ENCODE results near the gene GSG1.

Gene GSG1

GRCh38 chr12:13079440-13079906 lies 24.0 kb downstream of the GSG1 start:
- TF ChIP-seq MAX (IDR thresholded peaks at IDR 0.05) (no peak), TAF1 (IDR thresholded peaks at IDR 0.05; ENCODE audit: low read depth) (no peak), TEAD4 (IDR thresholded peaks at IDR 0.05) (peak; percentile 83), RAD21 (IDR thresholded peaks at IDR 0.05; ENCODE audit: low read depth) (no peak), EGR1 (IDR thresholded peaks at IDR 0.05) (no peak), CREB1 (IDR thresholded peaks at IDR 0.05; ENCODE audit: low read depth) (no peak)

- TF ChIP-seq TAF1 (IDR thresholded peaks at IDR 0.05; ENCODE audit: low read depth): no peak
- no peak for TF ChIP-seq ZBTB7A (IDR thresholded peaks at IDR 0.05; ENCODE audit: low read depth)
- no peak for TF ChIP-seq EP300 (IDR thresholded peaks at IDR 0.05; ENCODE audit: borderline replicate concordance)
- no peak for TF ChIP-seq RAD21 (IDR thresholded peaks at IDR 0.05; ENCODE audit: low read depth)
- TF ChIP-seq USF1 (IDR thresholded peaks at IDR 0.05): no peak
Observed at GRCh38 chr12:13075786-13076570, 27.5 kb downstream of the GSG1 start.

GRCh38 chr12:13075118-13075480 lies 28.4 kb downstream of the GSG1 start:
- TF ChIP-seq MAX (IDR thresholded peaks at IDR 0.05): no peak
- TF ChIP-seq CREB1 (IDR thresholded peaks at IDR 0.05; ENCODE audit: low read depth): no peak
- no peak for TF ChIP-seq CEBPB (IDR thresholded peaks at IDR 0.05)
- no peak for TF ChIP-seq TEAD4 (IDR thresholded peaks at IDR 0.05)
- TF ChIP-seq RAD21 (IDR thresholded peaks at IDR 0.05; ENCODE audit: low read depth): no peak

- no peak for TF ChIP-seq EGR1 (IDR thresholded peaks at IDR 0.05)
- TF ChIP-seq CREB1 (IDR thresholded peaks at IDR 0.05; ENCODE audit: low read depth): no peak
- no peak for TF ChIP-seq YY1 (IDR thresholded peaks at IDR 0.05; ENCODE audit: low read depth)
- no peak for TF ChIP-seq RAD21 (IDR thresholded peaks at IDR 0.05; ENCODE audit: low read depth)
- no peak for TF ChIP-seq EP300 (IDR thresholded peaks at IDR 0.05; ENCODE audit: borderline replicate concordance)
- no peak for TF ChIP-seq MAX (IDR thresholded peaks at IDR 0.05)
- no peak for TF ChIP-seq TCF12 (IDR thresholded peaks at IDR 0.05; ENCODE audit: low read depth)
- no peak for TF ChIP-seq NFIC (IDR thresholded peaks at IDR 0.05)
- no peak for TF ChIP-seq TEAD4 (IDR thresholded peaks at IDR 0.05)
Observed at GRCh38 chr12:13074396-13075117, 28.9 kb downstream of the GSG1 start.

GRCh38 chr12:13073173-13073572 lies 30.3 kb downstream of the GSG1 start:
- TF ChIP-seq RAD21 (IDR thresholded peaks at IDR 0.05; ENCODE audit: low read depth) (no peak), FOXM1 (IDR thresholded peaks at IDR 0.05; ENCODE audit: borderline replicate concordance, low read depth) (no peak)

- TF ChIP-seq ZBTB7A (IDR thresholded peaks at IDR 0.05; ENCODE audit: low read depth) (no peak), FOXM1 (IDR thresholded peaks at IDR 0.05; ENCODE audit: borderline replicate concordance, low read depth) (no peak), YY1 (IDR thresholded peaks at IDR 0.05; ENCODE audit: low read depth) (no peak), RAD21 (IDR thresholded peaks at IDR 0.05; ENCODE audit: low read depth) (no peak), NFIC (IDR thresholded peaks at IDR 0.05) (no peak), CREB1 (IDR thresholded peaks at IDR 0.05; ENCODE audit: low read depth) (no peak), REST (IDR thresholded peaks at IDR 0.05; ENCODE audit: low read depth) (no peak), USF1 (IDR thresholded peaks at IDR 0.05) (no peak), EP300 (IDR thresholded peaks at IDR 0.05; ENCODE audit: borderline replicate concordance) (no peak), MAX (IDR thresholded peaks at IDR 0.05) (no peak), EGR1 (IDR thresholded peaks at IDR 0.05) (no peak), TEAD4 (IDR thresholded peaks at IDR 0.05) (no peak), TAF1 (IDR thresholded peaks at IDR 0.05; ENCODE audit: low read depth) (no peak), CEBPB (IDR thresholded peaks at IDR 0.05) (no peak), TCF12 (IDR thresholded peaks at IDR 0.05; ENCODE audit: low read depth) (no peak)
Observed at GRCh38 chr12:13071305-13072280, 31.9 kb downstream of the GSG1 start.
